Mucosa of stomach (tissue), 1 donor: Measurements from ENCODE around the gene BMPR1A.
"Not testable (repeated sequence)": the region's sequence is repeated elsewhere in the genome, so short reads cannot be mapped to it uniquely, and the experiment has no call there.

Experiments
- H3K27me3 ChIP-seq: one replicate; pipeline ENCODE4 v1.7.0; 2013; ENCODE audit warnings: mild to moderate bottlenecking, low read length; ENCODE audit not compliant: control insufficient read depth, insufficient read depth
- H3K36me3 ChIP-seq: one replicate; pipeline ENCODE4 v1.7.0; 2013; ENCODE audit warnings: low read length; ENCODE audit not compliant: control insufficient read depth, insufficient read depth
- H3K4me1 ChIP-seq: one replicate; pipeline ENCODE4 v1.7.0; 2013; ENCODE audit warnings: mild to moderate bottlenecking, low read length; ENCODE audit not compliant: control insufficient read depth, insufficient read depth
- H3K4me3 ChIP-seq: one replicate; pipeline ENCODE4 v1.7.0; 2013; ENCODE audit warnings: low read length
- H3K9ac ChIP-seq: one replicate; pipeline ENCODE4 v1.7.0; 2013; ENCODE audit warnings: mild to moderate bottlenecking, low read length, moderate library complexity
- H3K9me3 ChIP-seq: one replicate; pipeline ENCODE4 v1.7.0; 2013; ENCODE audit warnings: mild to moderate bottlenecking, low read length, moderate library complexity; ENCODE audit not compliant: control insufficient read depth
- donor health status: Pancreatic carcinoma.

BMPR1A gene

GRCh38 chr10:86968271-86968993 is 212.0 kb downstream of the BMPR1A start, which contains the start of gene ADIRF:
Gene ADIRF (plus strand): TSS chr10:86968482. CDS start chr10:86968545, 63 bp downstream.
- Histone ChIP-seq H3K4me1 (peaks cover 59% of the 10 kb centered on the region), H3K27me3 (peaks cover 30% of the 10 kb centered on the region), H3K9ac (peak within 1 kb of the TSS; percentile 57), H3K9me3 (no peaks in the 10 kb centered on the region), H3K4me3 (no peak within 1 kb of the TSS), H3K36me3 (no peaks in the 10 kb centered on the region)

- Histone ChIP-seq H3K4me3 (no peak overlapping the region), H3K27me3 (peaks cover 30% of the 10 kb centered on the region), H3K36me3 (no peaks in the 10 kb centered on the region), H3K4me1 (peaks cover 59% of the 10 kb centered on the region), H3K9me3 (no peaks in the 10 kb centered on the region), H3K9ac (peak overlapping the region; percentile 57)
These were observed 212.6 kb downstream of the BMPR1A start for GRCh38 chr10:86968994-86969355.

GRCh38 chr10:86969421-86970041 is 213.1 kb downstream of the BMPR1A start:
- H3K27me3 ChIP-seq: peaks cover 30% of the 10 kb centered on the region
- H3K9ac ChIP-seq: peak overlapping the region; percentile 57
- H3K9me3 ChIP-seq: no peaks in the 10 kb centered on the region
- H3K4me3 ChIP-seq: no peak overlapping the region
- no peaks in the 10 kb centered on the region for H3K36me3 ChIP-seq
- peaks cover 60% of the 10 kb centered on the region for H3K4me1 ChIP-seq

- H3K4me3 ChIP-seq: peak overlapping the region; percentile 44
- no peaks in the 10 kb centered on the region for H3K9me3 ChIP-seq
- peaks cover 64% of the 10 kb centered on the region for H3K4me1 ChIP-seq
- peaks cover 30% of the 10 kb centered on the region for H3K27me3 ChIP-seq
- H3K36me3 ChIP-seq: no peaks in the 10 kb centered on the region
- H3K9ac ChIP-seq: peak overlapping the region; percentile 82
These were observed 214.0 kb downstream of the BMPR1A start for GRCh38 chr10:86970162-86970981.

GRCh38 chr10:86970982-86971231 is 214.5 kb downstream of the BMPR1A start:
- Histone ChIP-seq H3K4me3 (peak overlapping the region; percentile 44), H3K9ac (peak overlapping the region; percentile 82), H3K27me3 (peaks cover 30% of the 10 kb centered on the region), H3K4me1 (peaks cover 64% of the 10 kb centered on the region), H3K36me3 (no peaks in the 10 kb centered on the region), H3K9me3 (no peaks in the 10 kb centered on the region)

- peak overlapping the region; percentile 82 for H3K9ac ChIP-seq
- no peaks in the 10 kb centered on the region for H3K9me3 ChIP-seq
- peaks cover 30% of the 10 kb centered on the region for H3K27me3 ChIP-seq
- peaks cover 64% of the 10 kb centered on the region for H3K4me1 ChIP-seq
- no peaks in the 10 kb centered on the region for H3K36me3 ChIP-seq
- peak overlapping the region; percentile 44 for H3K4me3 ChIP-seq
These were observed 215.0 kb downstream of the BMPR1A start for GRCh38 chr10:86971232-86971991.

- Histone ChIP-seq H3K9ac (no peak overlapping the region), H3K36me3 (no peaks in the 10 kb centered on the region), H3K4me1 (peaks cover 51% of the 10 kb centered on the region), H3K27me3 (peaks cover 30% of the 10 kb centered on the region), H3K4me3 (no peak overlapping the region), H3K9me3 (no peaks in the 10 kb centered on the region)
These were observed 216.4 kb downstream of the BMPR1A start for GRCh38 chr10:86972613-86973380.

- Histone ChIP-seq H3K4me1 (peaks cover 35% of the 10 kb centered on the region), H3K9ac (no peak overlapping the region), H3K27me3 (peaks cover 19% of the 10 kb centered on the region), H3K9me3 (no peaks in the 10 kb centered on the region), H3K4me3 (no peak overlapping the region), H3K36me3 (no peaks in the 10 kb centered on the region)
These were observed 218.1 kb downstream of the BMPR1A start for GRCh38 chr10:86974484-86974883.

- Histone ChIP-seq H3K9me3 (no peaks in the 10 kb centered on the region), H3K27me3 (peaks cover 16% of the 10 kb centered on the region), H3K36me3 (no peaks in the 10 kb centered on the region), H3K9ac (no peak overlapping the region), H3K4me3 (no peak overlapping the region), H3K4me1 (peaks cover 26% of the 10 kb centered on the region)
These were observed 220.1 kb downstream of the BMPR1A start for GRCh38 chr10:86976362-86977056.

- H3K9me3 ChIP-seq, H3K4me3 ChIP-seq, H3K36me3 ChIP-seq, H3K9ac ChIP-seq, H3K27me3 ChIP-seq: not testable (repeated sequence)
- peaks cover 17% of the 10 kb centered on the region for H3K4me1 ChIP-seq
These were observed 222.0 kb downstream of the BMPR1A start for GRCh38 chr10:86978457-86978856.

GRCh38 chr10:86979296-86979818 is 222.9 kb downstream of the BMPR1A start:
- Histone ChIP-seq H3K9me3 (no peaks in the 10 kb centered on the region), H3K4me3 (no peak overlapping the region), H3K4me1 (peaks cover 17% of the 10 kb centered on the region), H3K27me3 (no peaks in the 10 kb centered on the region), H3K9ac (no peak overlapping the region), H3K36me3 (no peaks in the 10 kb centered on the region)
